Amygdala (tissue), 56 donors: Measurements from ENCODE around the gene NLRP10.

Source experiments
- DNase-seq, 56 donors: peaks; one replicate each; lab custom pipeline; 2025; lab: John Stamatoyannopoulos, UW

NLRP10 gene

GRCh38 chr11:7977232-7977917, 12.1 kb upstream of the NLRP10 start:
- DNase-seq: no peak

GRCh38 chr11:7974668-7975067, 9.4 kb upstream of the NLRP10 start:
- DNase-seq: no peak

DNA sequence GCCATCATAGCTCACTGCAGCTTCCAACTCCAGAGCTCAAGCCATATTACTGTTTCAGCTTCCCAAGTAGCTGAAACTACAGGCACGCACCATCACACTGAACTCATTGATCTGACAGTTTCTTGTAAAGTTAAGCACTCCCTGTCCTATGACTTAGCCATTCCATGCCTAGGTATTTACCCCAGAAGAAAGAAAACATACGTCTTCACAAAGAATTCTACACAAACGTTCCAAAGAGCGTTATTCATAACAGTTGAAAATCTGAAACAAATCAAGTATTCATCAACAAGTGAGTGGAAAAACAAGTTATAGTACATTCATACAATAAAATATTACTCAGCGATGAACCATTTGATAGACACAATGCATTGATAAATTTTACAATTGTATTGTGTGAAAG, 7.8 kb upstream of the NLRP10 start:
- DNase-seq: no peak

DNA sequence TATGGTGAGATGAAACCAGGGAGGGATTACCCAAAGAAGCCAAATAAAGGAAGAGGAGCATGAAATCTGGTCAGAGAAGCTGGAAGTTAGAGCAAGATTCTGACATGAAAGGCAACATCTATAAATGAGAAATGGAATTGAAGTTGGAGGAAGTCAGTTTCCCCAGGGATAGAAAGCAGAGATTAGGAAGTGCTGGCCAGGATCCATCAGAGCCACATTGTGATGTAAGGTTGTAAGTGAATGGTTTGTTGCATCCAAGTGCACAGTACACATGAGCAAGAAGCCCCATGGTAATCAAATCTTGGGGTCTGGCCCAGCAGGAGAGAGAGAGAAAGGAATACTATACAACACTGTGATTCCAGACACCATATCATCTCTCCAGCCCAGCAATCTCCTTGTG, 6.6 kb upstream of the NLRP10 start:
- no peak for DNase-seq

DNA sequence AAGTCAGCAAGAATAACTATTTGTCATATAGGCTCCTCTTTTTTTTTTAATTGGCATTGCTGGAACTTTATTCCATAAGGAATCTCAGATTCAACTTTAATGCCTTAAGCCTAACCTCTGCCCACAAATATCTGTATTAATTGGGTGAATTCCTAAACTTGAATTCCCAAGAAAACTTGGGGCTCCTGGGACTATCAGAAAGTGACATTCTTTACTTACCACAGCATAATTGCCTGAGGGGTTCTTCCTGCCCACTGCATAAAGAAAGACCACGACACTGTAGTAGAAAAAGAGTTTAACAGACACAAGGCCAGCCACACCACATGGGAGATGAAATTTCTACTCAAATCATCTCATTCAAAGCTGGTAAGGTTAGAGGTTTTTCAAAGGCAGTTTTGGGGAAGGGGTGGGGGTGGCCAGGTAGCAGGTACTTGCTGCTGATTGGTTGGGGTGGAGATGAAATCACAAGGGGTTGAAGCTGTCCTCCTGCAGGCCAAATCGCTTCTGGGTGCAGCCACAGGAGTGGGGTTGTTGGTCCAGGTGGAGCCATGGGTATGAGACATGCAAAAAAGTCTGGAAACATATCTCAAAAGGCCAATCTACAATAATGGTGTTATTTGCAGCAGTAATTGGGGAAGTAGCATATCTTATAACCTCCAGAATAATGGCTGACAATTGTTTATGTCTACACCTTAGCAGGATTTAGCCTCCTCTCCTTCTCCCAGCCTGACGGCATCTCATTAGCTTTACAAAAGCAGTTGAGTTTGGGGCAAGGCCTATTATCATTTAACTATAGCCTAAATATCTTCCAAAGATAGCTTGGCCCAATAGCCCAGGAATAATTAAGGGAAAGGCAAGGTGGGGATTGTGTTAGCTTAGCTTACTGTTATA, 4.8 kb upstream of the NLRP10 start:
- DNase-seq: no peak

- DNase-seq: no peak
These were observed 3.4 kb upstream of the NLRP10 start for GRCh38 chr11:7968686-7969085.

DNA sequence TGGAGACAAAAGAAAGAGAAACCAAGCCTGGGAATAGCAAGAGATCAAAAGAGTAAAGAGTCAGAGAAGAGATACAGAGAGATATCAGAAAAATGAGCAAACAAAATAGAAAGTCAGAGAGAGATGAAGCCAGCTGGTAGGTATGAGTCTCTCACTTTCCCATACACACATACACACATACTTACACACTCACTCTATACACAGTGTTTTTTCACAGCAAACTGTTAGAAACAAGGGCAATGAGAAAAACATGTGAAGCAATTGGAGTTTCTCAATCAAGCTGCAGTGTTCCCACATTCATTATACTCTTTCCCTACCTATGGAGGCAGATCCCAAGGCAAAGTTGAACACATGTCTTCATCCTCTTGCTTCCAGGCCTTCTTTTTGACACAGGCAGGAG, 2.6 kb upstream of the NLRP10 start:
- no peak for DNase-seq

- DNase-seq: no peak
These were observed 1.9 kb upstream of the NLRP10 start for GRCh38 chr11:7967097-7967496.

- no peak for DNase-seq
These were observed 374 bp downstream of the NLRP10 start for GRCh38 chr11:7964873-7965272.

GRCh38 chr11:7964261-7964660, 986 bp downstream of the NLRP10 start:
- DNase-seq: no peak

- no peak for DNase-seq
These were observed 10.1 kb downstream of the NLRP10 start for GRCh38 chr11:7955191-7955590.

DNA sequence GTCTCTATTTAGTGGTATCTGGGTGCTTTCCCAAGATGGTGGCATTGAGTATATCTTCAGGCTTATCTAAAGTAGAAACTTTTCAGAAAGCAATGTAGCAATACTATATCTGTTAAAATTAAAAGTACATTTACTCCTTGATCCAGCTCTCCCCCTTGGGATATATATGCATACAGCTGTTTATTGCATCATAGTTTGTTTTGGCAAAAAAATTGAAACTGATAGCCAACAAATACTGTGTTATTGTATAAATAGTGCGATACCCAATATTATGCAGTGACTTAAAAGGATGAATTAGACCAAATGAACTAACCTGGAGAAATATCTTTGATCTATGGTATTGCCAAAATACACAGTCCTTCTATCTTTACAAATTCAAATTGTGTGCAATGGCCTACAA, 15.3 kb downstream of the NLRP10 start:
- no peak for DNase-seq

- no peak for DNase-seq
These were observed 21.1 kb downstream of the NLRP10 start for GRCh38 chr11:7944123-7944522.

- DNase-seq: no peak
These were observed 23.6 kb downstream of the NLRP10 start, which contains the start of gene OR10A3 for GRCh38 chr11:7941608-7942007. TSS of gene OR10A3 (minus strand) at chr11:7941708. CDS start at chr11:7939520, 2,188 bp downstream.

DNA sequence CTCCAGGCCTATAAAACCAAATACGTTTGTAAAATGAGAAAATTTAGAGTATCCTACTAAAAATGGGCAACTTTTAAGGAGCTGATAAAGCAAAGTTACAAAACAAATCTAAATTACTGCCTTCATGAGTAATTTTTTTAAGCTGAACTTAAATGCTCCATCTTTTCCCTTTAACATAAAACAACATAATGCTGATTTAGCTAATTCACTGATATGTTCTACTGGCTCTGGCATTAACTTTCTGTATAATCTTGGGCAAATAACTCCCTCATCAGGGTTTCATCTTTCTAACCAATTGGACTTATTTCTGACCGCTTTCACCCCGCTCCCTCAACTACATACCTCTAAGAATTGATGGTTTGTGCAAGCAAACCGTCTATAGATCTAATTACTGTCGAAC, 24.1 kb downstream of the NLRP10 start:
- no peak for DNase-seq

- no peak for DNase-seq
These were observed 28.6 kb downstream of the NLRP10 start for GRCh38 chr11:7936615-7937014.

- no peak for DNase-seq
These were observed 34.1 kb downstream of the NLRP10 start, which contains the start of gene OR10A6 for GRCh38 chr11:7931168-7931567. TSS of gene OR10A6 (minus strand) at chr11:7931268. CDS start at chr11:7928662, 2,606 bp downstream.

GRCh38 chr11:7927635-7928034, 37.6 kb downstream of the NLRP10 start:
- DNase-seq: no peak

DNA sequence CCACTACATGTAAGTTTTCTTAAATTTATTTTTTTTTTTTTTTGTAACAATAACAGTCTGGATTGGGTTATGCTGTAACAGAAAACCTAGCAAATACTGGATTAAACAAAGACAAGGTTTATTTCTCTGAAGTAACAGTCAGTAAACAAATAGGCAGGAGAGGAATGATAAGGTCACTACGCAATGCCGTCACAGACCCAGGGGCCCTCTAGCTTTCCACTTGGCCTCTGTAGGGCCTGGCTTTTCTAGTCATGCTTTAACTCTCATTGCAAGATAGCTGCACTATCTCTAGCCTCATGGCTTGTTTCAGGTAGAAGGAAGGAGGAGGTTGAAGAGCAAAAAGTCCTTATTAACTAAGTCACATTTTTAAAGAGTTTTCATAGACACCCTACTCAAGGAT, 40.7 kb downstream of the NLRP10 start:
- DNase-seq: no peak

GRCh38 chr11:7918141-7918540, 47.1 kb downstream of the NLRP10 start:
- DNase-seq: no peak
